Activated CD8-positive, alpha-beta memory T cell treated with anti-CD3 and anti-CD28 coated beads, Interleukin-2, amount 10 ng/mL, durations not matched to agents 7 days and 5 days (primary cell): ENCODE results near the gene RASL10B. TPM values are rescaled to one million over a fixed set of nuclear protein-coding genes. Genes with fewer than 3 reads are reported as not detected.

ENCODE experiments used
- ATAC-seq: fragments of 150-1000 bp; cut with Tn5 transposase; one replicate; pipeline ENCODE4 v1.10.0; 2021; ENCODE audit warnings: moderate library complexity
- CTCF ChIA-PET: fragments of 350-600 bp; sonication (Branson Sonifier 250); formaldehyde crosslinking; loops from one replicate; lab custom pipeline; 2021; ENCODE audit warnings: antibody characterized with exemption; lab: Charles Lee
- DNase-seq: peaks from one replicate; pipeline ENCODE4 v3.0.0-alpha.2; 2020
- H3K27ac Mint-ChIP-seq: one replicate; pipeline ENCODE4 v1.8.0; 2021; ENCODE audit warnings: mild to moderate bottlenecking, mixed read lengths
- H3K27me3 Mint-ChIP-seq: one replicate; pipeline ENCODE4 v1.8.0; 2021; ENCODE audit warnings: mixed read lengths
- H3K36me3 Mint-ChIP-seq: one replicate; pipeline ENCODE4 v1.8.0; 2021; ENCODE audit warnings: mild to moderate bottlenecking, mixed read lengths
- H3K4me1 Mint-ChIP-seq: one replicate; pipeline ENCODE4 v1.8.0; 2021; ENCODE audit warnings: mixed read lengths
- H3K4me3 Mint-ChIP-seq: one replicate; pipeline ENCODE4 v1.8.0; 2021; ENCODE audit warnings: mild to moderate bottlenecking, moderate library complexity, mixed read lengths
- H3K9me3 Mint-ChIP-seq: one replicate; pipeline ENCODE4 v1.8.0; 2022; ENCODE audit warnings: low read depth, mixed read lengths
- total RNA-seq, 2 experiments: library from RNA; stranded (reverse); gene quantifications; one replicate each; pipeline ENCODE4 v1.2.3, GENCODE V29; 2021

RASL10B gene
- total RNA-seq, 2 experiments from 2014 or later: 0.37 TPM; not detected in 1

GRCh38 chr17:35784895-35785294 is 53.5 kb downstream of the RASL10B start:
- Mint-ChIP-seq H3K9me3 (no peaks in the 10 kb centered on the region), H3K27me3 (peaks cover 47% of the 10 kb centered on the region), H3K4me3 (no peak overlapping the region), H3K36me3 (no peaks in the 10 kb centered on the region), H3K27ac (no peak overlapping the region), H3K4me1 (no peaks in the 10 kb centered on the region)
- DNase-seq (no peak), ATAC-seq (no peak)
- CTCF ChIA-PET: interaction anchor here (1.3 to 6.7 kb wide), 2 partner anchors 18 to 21 kb away, joined by 4 to 31 read pairs; no protein-coding TSS in a partner anchor

- no peak for ATAC-seq
- Mint-ChIP-seq H3K27ac (no peak overlapping the region), H3K4me1 (no peaks in the 10 kb centered on the region), H3K9me3 (no peaks in the 10 kb centered on the region), H3K36me3 (no peaks in the 10 kb centered on the region), H3K4me3 (no peak overlapping the region), H3K27me3 (peaks cover 40% of the 10 kb centered on the region)
- DNase-seq: no peak
- CTCF ChIA-PET: interaction anchor here (1.6 to 6.7 kb wide), 2 partner anchors 8 to 23 kb away, joined by 4 to 31 read pairs; partner anchors contain the start of gene MMP28
These were observed 55.5 kb downstream of the RASL10B start for GRCh38 chr17:35786941-35787432.

GRCh38 chr17:35788477-35789368 is 57.3 kb downstream of the RASL10B start:
- H3K4me1 Mint-ChIP-seq: no peaks in the 10 kb centered on the region

GRCh38 chr17:35790841-35791240 is 59.4 kb downstream of the RASL10B start:
- CTCF ChIA-PET: interaction anchor here (1.0 to 11.7 kb wide), 2 partner anchors 13 to 28 kb away, joined by 4 to 106 read pairs; partner anchors contain the start of gene C17orf50
- Mint-ChIP-seq H3K4me3 (no peak overlapping the region), H3K4me1 (peaks cover 10% of the 10 kb centered on the region), H3K27ac (no peak overlapping the region), H3K36me3 (no peaks in the 10 kb centered on the region), H3K9me3 (no peaks in the 10 kb centered on the region), H3K27me3 (peaks cover 63% of the 10 kb centered on the region)
- DNase-seq (no peak), ATAC-seq (no peak)

More at GRCh38 chr17:35788477-35789368, 57.3 kb downstream of the RASL10B start:
- Mint-ChIP-seq H3K27me3 (peaks cover 46% of the 10 kb centered on the region), H3K27ac (no peak overlapping the region), H3K9me3 (no peaks in the 10 kb centered on the region), H3K4me3 (no peak overlapping the region), H3K36me3 (no peaks in the 10 kb centered on the region)
- DNase-seq: no peak
- no peak for ATAC-seq
- CTCF ChIA-PET: interaction anchor here (0.8 to 6.7 kb wide), 6 partner anchors 12 to 233 kb away, joined by 3 to 31 read pairs (median 4); partner anchors contain the start of gene TAF15

- Mint-ChIP-seq H3K9me3 (no peaks in the 10 kb centered on the region), H3K27me3 (peaks cover 67% of the 10 kb centered on the region)
These were observed 60.4 kb downstream of the RASL10B start for GRCh38 chr17:35791681-35792350.

More at GRCh38 chr17:35791681-35792350, 60.4 kb downstream of the RASL10B start:
- H3K4me1 Mint-ChIP-seq: peaks cover 15% of the 10 kb centered on the region
- no peak for ATAC-seq
- H3K27ac Mint-ChIP-seq: no peak overlapping the region
- H3K4me3 Mint-ChIP-seq: no peak overlapping the region
- DNase-seq: no peak
- H3K36me3 Mint-ChIP-seq: no peaks in the 10 kb centered on the region
- CTCF ChIA-PET: interaction anchor here (1.0 to 11.7 kb wide), 3 partner anchors 14 to 29 kb away, joined by 4 to 106 read pairs (median 5); partner anchors contain the start of genes C17orf50 and TAF15

Other genes with a start within 250 kb of the RASL10B start
- 100 to 1,000 TPM in 1 of 2 experiments, 10 to 100 TPM in 1; 95.4 to 197 TPM for gene SLFN12L, start 194.0 kb upstream of the RASL10B start, total RNA-seq
- gene SLFN14, start 170.8 kb upstream of the RASL10B start, total RNA-seq: under 1 TPM in 1 of 2 experiments, not detected in 1; 0.07 TPM
- 1 to 10 TPM; 3.9 to 4.6 TPM for gene PEX12, start 153.1 kb upstream of the RASL10B start, total RNA-seq
- 100 to 1,000 TPM; 166 to 184 TPM for gene AP2B1, start 144.3 kb upstream of the RASL10B start, total RNA-seq
- not detected for gene GAS2L2, start 21.6 kb downstream of the RASL10B start, total RNA-seq
- not detected for gene C17orf50, start 29.2 kb downstream of the RASL10B start, total RNA-seq
- gene MMP28, start 64.0 kb downstream of the RASL10B start, total RNA-seq: not detected
- 100 to 1,000 TPM; 333 to 366 TPM for gene TAF15, start 77.8 kb downstream of the RASL10B start, total RNA-seq
- gene HEATR9, start 137.3 kb downstream of the RASL10B start, total RNA-seq: 1 to 10 TPM; 6.4 to 6.7 TPM
- gene CCL5, start 148.7 kb downstream of the RASL10B start, total RNA-seq: 1,000 to 10,000 TPM in 1 of 2 experiments, 100 to 1,000 TPM in 1; 973 to 1,249 TPM
- gene RDM1, start 199.1 kb downstream of the RASL10B start, total RNA-seq: 10 to 100 TPM; 13.5 to 18.5 TPM
- gene LYZL6, start 212.1 kb downstream of the RASL10B start, total RNA-seq: not detected
- not detected for gene CCL16, start 249.9 kb downstream of the RASL10B start, total RNA-seq